Right renal cortex interstitium (tissue), 3 donors: ENCODE measurements around the gene USP14. TPM values are rescaled to one million over a fixed set of nuclear protein-coding genes. Genes with fewer than 3 reads are reported as not detected.

Source experiments
- DNase-seq, 3 donors: peaks; one replicate each; pipeline ENCODE4 v3.0.0-alpha.2; 2013; ENCODE audit warnings: low read depth in 3 of 3, low spot score in 2 of 3
- polyA plus RNA-seq, 3 donors: library from polyadenylated mRNA; unstranded; fragments of 120-200 nt; gene quantifications; one replicate each; pipeline ENCODE4 v1.2.1, GENCODE V29; 2013; ENCODE audit not compliant: insufficient read length in 3 of 3

The USP14 gene
- polyA plus RNA-seq, 3 donors = 63.6 to 68.7 (median 64.7) TPM

GRCh38 chr18:220708-221107, 62.4 kb downstream of the USP14 start:
- DNase-seq = no peak

GRCh38 chr18:225745-226144, 67.4 kb downstream of the USP14 start:
- DNase-seq = no peak

GRCh38 chr18:227374-227773, 69.0 kb downstream of the USP14 start:
- no peak for DNase-seq

GRCh38 chr18:227902-228301, 69.5 kb downstream of the USP14 start:
- DNase-seq = no peak

GRCh38 chr18:228586-228985, 70.2 kb downstream of the USP14 start:
- no peak for DNase-seq

GRCh38 chr18:231563-231962, 73.2 kb downstream of the USP14 start:
- DNase-seq = no peak

- no peak for DNase-seq
Measured at GRCh38 chr18:240175-240574, 81.8 kb downstream of the USP14 start.

GRCh38 chr18:245282-245847, 87.0 kb downstream of the USP14 start:
- DNase-seq = no peak

- no peak for DNase-seq
Measured at GRCh38 chr18:248053-248452, 89.7 kb downstream of the USP14 start.

GRCh38 chr18:250685-251084, 92.3 kb downstream of the USP14 start:
- DNase-seq = no peak

- no peak for DNase-seq
Measured at GRCh38 chr18:251572-251971, 93.2 kb downstream of the USP14 start.

GRCh38 chr18:253121-253520, 94.8 kb downstream of the USP14 start:
- DNase-seq = no peak

GRCh38 chr18:255171-255570, 96.8 kb downstream of the USP14 start:
- no peak for DNase-seq

- no peak for DNase-seq
Measured at GRCh38 chr18:260547-260946, 102.2 kb downstream of the USP14 start.

- DNase-seq = no peak
Measured at GRCh38 chr18:261398-262073, 103.2 kb downstream of the USP14 start.

Other genes with a start within 250 kb of the USP14 start
- under 1 TPM; 0.42 to 0.64 (median 0.44) TPM for gene TUBB8B, start 108.9 kb upstream of the USP14 start, polyA plus RNA-seq
- 10 to 100 TPM; 66.3 to 70.7 (median 68.0) TPM for gene THOC1, start 109.5 kb downstream of the USP14 start, polyA plus RNA-seq